ENCODE data around the gene ARPP21.

DNA sequence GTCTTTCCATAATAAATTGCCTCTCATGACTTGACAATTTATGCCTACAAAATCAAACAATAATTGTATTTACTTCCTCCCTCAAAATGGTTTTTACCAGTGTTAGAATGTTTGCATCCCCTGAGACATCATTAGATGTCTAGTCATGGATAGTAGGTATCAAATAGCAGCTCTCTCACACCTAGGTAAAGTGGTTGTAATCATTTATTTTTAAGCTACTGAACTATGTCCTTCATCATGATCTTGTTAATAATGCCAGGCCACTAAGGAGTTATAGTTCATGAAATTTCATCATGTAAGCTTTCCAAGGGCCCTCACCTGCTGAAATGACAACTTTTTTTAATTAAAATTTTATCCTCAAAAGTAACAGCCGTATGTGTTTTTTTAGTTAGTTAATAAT, 134.1 kb downstream of the ARPP21 start:
- TF ChIP-seq ZNF70 (CRISPR knock-in tag; IDR thresholded peaks at IDR 0.05) (no peak), ZNF8 (CRISPR knock-in tag; IDR thresholded peaks at IDR 0.05) (no peak)
- TF ChIP-seq, protein P1, sequence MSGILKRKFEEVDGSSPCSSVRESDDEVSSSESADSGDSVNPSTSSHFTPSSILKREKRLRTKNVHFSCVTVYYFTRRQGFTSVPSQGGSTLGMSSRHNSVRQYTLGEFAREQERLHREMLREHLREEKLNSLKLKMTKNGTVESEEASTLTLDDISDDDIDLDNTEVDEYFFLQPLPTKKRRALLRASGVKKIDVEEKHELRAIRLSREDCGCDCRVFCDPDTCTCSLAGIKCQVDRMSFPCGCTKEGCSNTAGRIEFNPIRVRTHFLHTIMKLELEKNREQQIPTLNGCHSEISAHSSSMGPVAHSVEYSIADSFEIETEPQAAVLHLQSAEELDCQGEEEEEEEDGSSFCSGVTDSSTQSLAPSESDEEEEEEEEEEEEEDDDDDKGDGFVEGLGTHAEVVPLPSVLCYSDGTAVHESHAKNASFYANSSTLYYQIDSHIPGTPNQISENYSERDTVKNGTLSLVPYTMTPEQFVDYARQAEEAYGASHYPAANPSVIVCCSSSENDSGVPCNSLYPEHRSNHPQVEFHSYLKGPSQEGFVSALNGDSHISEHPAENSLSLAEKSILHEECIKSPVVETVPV (CRISPR knock-in tag; IDR thresholded peaks at IDR 0.05), result no peak
